Neural cell (in vitro differentiated cells): Measurements from ENCODE around the gene CSTB. TPM values are rescaled to one million over a fixed set of nuclear protein-coding genes. Genes with fewer than 3 reads are reported as not detected.

Experiments
- H2AFZ ChIP-seq: fragments of 200-600, 300-800 bp; sonication (generic), shearing (Covaris generic); 2 replicates; pipeline ENCODE4 v1.6.0; 2014; ENCODE audit warnings: low read depth, mild to moderate bottlenecking, antibody characterized with exemption, low read length, moderate library complexity
- H3F3A ChIP-seq: fragments of 200-600 bp; shearing (Covaris generic); 2 replicates; pipeline ENCODE4 v1.6.1; 2016; ENCODE audit warnings: mild to moderate bottlenecking, moderate library complexity, mixed read lengths, antibody characterized with exemption, low read length; ENCODE audit not compliant: insufficient read depth, poor library complexity, severe bottlenecking
- H3K27ac ChIP-seq: fragments of 200-600, 300-800 bp; sonication (generic), shearing (Covaris generic); 2 replicates; pipeline ENCODE4 v1.5.1; 2014; ENCODE audit warnings: mild to moderate bottlenecking, low read length, moderate library complexity
- H3K27me3 ChIP-seq: fragments of 300-800, 200-600 bp; sonication (generic), shearing (Covaris generic); 2 replicates; pipeline ENCODE4 v1.6.0; 2014; ENCODE audit warnings: mild to moderate bottlenecking, low read depth, low read length, moderate library complexity; ENCODE audit not compliant: insufficient read depth
- H3K36me3 ChIP-seq: fragments of 300-800, 200-600 bp; sonication (generic), shearing (Covaris generic); 2 replicates; pipeline ENCODE4 v1.5.1; 2014; ENCODE audit warnings: mild to moderate bottlenecking, antibody characterized with exemption, low read length, moderate library complexity; ENCODE audit not compliant: insufficient read depth
- H3K4me2 ChIP-seq: fragments of 300-800, 200-600 bp; sonication (generic), shearing (Covaris generic); 2 replicates; pipeline ENCODE4 v1.6.0; 2014; ENCODE audit warnings: mild to moderate bottlenecking, low read length
- H3K4me3 ChIP-seq: fragments of 300-800, 200-600 bp; sonication (generic), shearing (Covaris generic); 2 replicates; pipeline ENCODE4 v1.5.1; 2014; ENCODE audit warnings: mild to moderate bottlenecking, low read length, moderate library complexity
- H3K79me2 ChIP-seq: fragments of 200-600 bp; shearing (Covaris generic); replicated peaks from 2 replicates; pipeline ENCODE4 v1.6.0; 2014; ENCODE audit warnings: mild to moderate bottlenecking, low read length, moderate library complexity; ENCODE audit not compliant: insufficient read depth
- H3K9ac ChIP-seq: fragments of 300-800, 200-600 bp; sonication (generic), shearing (Covaris generic); 2 replicates; pipeline ENCODE4 v1.6.1; 2016; ENCODE audit warnings: mild to moderate bottlenecking, low read length, mixed read lengths
- H3K9me2 ChIP-seq: fragments of 200-600 bp; shearing (Covaris generic); 2 replicates; pipeline ENCODE4 v1.6.1; 2016; ENCODE audit warnings: mild to moderate bottlenecking, low read length, mixed read lengths; ENCODE audit not compliant: insufficient read depth
- H3K9me3 ChIP-seq: fragments of 200-600, 300-800 bp; sonication (generic), shearing (Covaris generic); 2 replicates; pipeline ENCODE4 v1.6.1; 2016; ENCODE audit warnings: mild to moderate bottlenecking, mixed run types, low read length, moderate library complexity, mixed read lengths
- H4K20me1 ChIP-seq: fragments of 200-600 bp; shearing (Covaris generic); 2 replicates; pipeline ENCODE4 v1.6.1; 2016; ENCODE audit warnings: mild to moderate bottlenecking, mixed run types; ENCODE audit not compliant: insufficient read depth
- CTCF ChIP-seq: fragments of 450-650 bp; IDR thresholded peaks from 2 replicates; pipeline ENCODE4 v1.5.1; 2014; ENCODE audit warnings: antibody characterized with exemption, mild to moderate bottlenecking, moderate library complexity; ENCODE audit not compliant: poor library complexity, severe bottlenecking
- EP300 ChIP-seq: fragments of 450-650 bp; conservative IDR thresholded peaks from 2 replicates; pipeline ENCODE4 v1.6.1; 2014; ENCODE audit warnings: antibody characterized with exemption, mild to moderate bottlenecking, moderate library complexity; ENCODE audit not compliant: poor library complexity, severe bottlenecking
- EZH2 ChIP-seq: fragments of 200-600, 300-800 bp; shearing (Covaris generic), sonication (generic); IDR thresholded peaks from 2 replicates; pipeline ENCODE4 v1.6.1; 2014; ENCODE audit warnings: antibody characterized with exemption, low read length, borderline replicate concordance, mild to moderate bottlenecking; ENCODE audit not compliant: insufficient read depth, poor library complexity, severe bottlenecking
- MXI1 ChIP-seq: fragments of 450-650 bp; conservative IDR thresholded peaks from 2 replicates; pipeline ENCODE4 v1.6.1; 2014; ENCODE audit warnings: antibody characterized with exemption, mild to moderate bottlenecking; ENCODE audit not compliant: poor library complexity, severe bottlenecking
- POLR2AphosphoS5 ChIP-seq: IDR thresholded peaks from 2 replicates; pipeline ENCODE4 v1.6.1; 2012
- RAD21 ChIP-seq: fragments of 450-650 bp; conservative IDR thresholded peaks from 2 replicates; pipeline ENCODE4 v1.6.1; 2014; ENCODE audit warnings: antibody characterized with exemption, mild to moderate bottlenecking, moderate library complexity
- REST ChIP-seq: IDR thresholded peaks from 2 replicates; pipeline ENCODE4 v1.6.1; 2012; ENCODE audit warnings: borderline replicate concordance
- SMC3 ChIP-seq: fragments of 450-650 bp; conservative IDR thresholded peaks from 2 replicates; pipeline ENCODE4 v1.6.1; 2014; ENCODE audit warnings: antibody characterized with exemption, mild to moderate bottlenecking, moderate library complexity; ENCODE audit not compliant: poor library complexity
- TAF1 ChIP-seq: IDR thresholded peaks from 2 replicates; pipeline ENCODE4 v1.6.1; 2012; ENCODE audit warnings: low read depth
- polyA plus RNA-seq: library from polyadenylated mRNA; depleted of rRNA; stranded (reverse); fragments of >200 nt; gene quantifications from 2 replicates; pipeline ENCODE4 v1.2.3, GENCODE V29; 2014

CSTB gene
- polyA plus RNA-seq, 1 donor from 2014 or later: 9.7 TPM

GRCh38 chr21:43813656-43813980, 37.5 kb upstream of the CSTB start:
- Histone ChIP-seq H3K4me2 (no peak overlapping the region), H2AFZ (no peak overlapping the region), H4K20me1 (no peaks in the 10 kb centered on the region), H3K9ac (no peak overlapping the region), H3K79me2 (no peaks in the 10 kb centered on the region), H3K4me3 (no peak overlapping the region), H3K9me3 (no peaks in the 10 kb centered on the region), H3K36me3 (no peaks in the 10 kb centered on the region), H3F3A (no peaks in the 10 kb centered on the region), H3K27me3 (no peaks in the 10 kb centered on the region), H3K27ac (no peak overlapping the region), H3K9me2 (no peaks in the 10 kb centered on the region)
- TF ChIP-seq EP300: no peak
- no peak for TF ChIP-seq RAD21
- TF ChIP-seq EZH2: no peak
- TF ChIP-seq REST: no peak
- no peak for TF ChIP-seq POLR2AphosphoS5
- TF ChIP-seq SMC3: no peak
- no peak for TF ChIP-seq MXI1
- no peak for TF ChIP-seq TAF1
- TF ChIP-seq CTCF: no peak

GRCh38 chr21:43812957-43813655, 37.0 kb upstream of the CSTB start:
- no peaks in the 10 kb centered on the region for H3K79me2 ChIP-seq
- H3K36me3 ChIP-seq: no peaks in the 10 kb centered on the region
- H3K9me2 ChIP-seq: no peaks in the 10 kb centered on the region
- H3K9me3 ChIP-seq: no peaks in the 10 kb centered on the region
- no peaks in the 10 kb centered on the region for H3K27me3 ChIP-seq
- H3K4me2 ChIP-seq: no peak overlapping the region
- no peak overlapping the region for H3K27ac ChIP-seq
- H4K20me1 ChIP-seq: no peaks in the 10 kb centered on the region
- H3K4me3 ChIP-seq: no peak overlapping the region
- no peaks in the 10 kb centered on the region for H3F3A ChIP-seq
- no peak for TF ChIP-seq RAD21
- TF ChIP-seq EZH2: no peak
- TF ChIP-seq REST: no peak
- TF ChIP-seq EP300: no peak
- no peak for TF ChIP-seq TAF1
- TF ChIP-seq CTCF: no peak
- no peak for TF ChIP-seq MXI1
- no peak for TF ChIP-seq SMC3
- TF ChIP-seq POLR2AphosphoS5: no peak
- H2AFZ ChIP-seq: no peak overlapping the region
- H3K9ac ChIP-seq: no peak overlapping the region
